ENCODE measurements around the gene AVPI1.

DNA sequence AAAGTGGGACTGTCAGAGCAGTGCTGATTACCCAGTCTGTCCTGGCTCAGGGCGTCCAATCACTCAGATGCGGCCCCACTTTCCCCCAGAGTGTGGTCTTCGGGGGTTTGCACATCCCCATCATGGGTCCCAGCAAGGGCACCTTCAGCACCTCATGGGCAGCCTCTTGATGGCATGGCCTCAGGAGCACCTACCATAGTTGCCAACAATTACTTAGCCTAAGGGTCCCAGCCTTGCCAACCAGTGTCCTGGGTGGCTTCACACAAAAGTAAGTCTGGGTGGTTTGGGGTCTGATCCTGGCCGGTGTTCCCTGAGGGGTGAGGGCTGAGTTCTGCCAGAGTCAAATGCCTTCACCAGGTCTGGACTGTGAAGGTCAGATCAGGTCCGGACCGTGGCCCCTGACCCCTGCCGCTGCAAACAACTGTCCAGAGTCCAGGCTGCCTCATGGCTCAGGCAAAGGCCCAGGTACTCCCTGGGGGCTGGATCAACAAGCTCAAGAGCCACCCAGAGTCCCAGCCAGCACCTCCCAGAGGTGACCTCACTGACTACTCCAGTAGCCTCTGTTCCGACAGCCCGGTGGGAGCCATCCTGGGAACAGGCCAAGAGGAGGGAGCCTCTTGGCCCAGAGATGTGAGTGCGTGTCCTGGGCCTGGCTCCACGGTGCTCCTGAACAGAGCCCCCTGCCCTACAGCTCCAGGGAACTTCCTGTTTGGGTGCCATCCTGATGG, 20.3 kb upstream of the AVPI1 start:
- TF ChIP-seq CTCF (conservative IDR thresholded peaks at IDR 0.05; ENCODE audit: low read depth, low read length), result no peak
- TF ChIP-seq EZH2 (IDR thresholded peaks at IDR 0.05; ENCODE audit: borderline replicate concordance, low read depth, low read length, poor library complexity, severe bottlenecking), result no peak
